HG03175 (cell line): ENCODE measurements around the gene CUX1.
"Not testable (repeated sequence)": the region's sequence is repeated elsewhere in the genome, so short reads cannot be mapped to it uniquely, and the experiment has no call there.

Experiments
- ATAC-seq: cut with Tn5 transposase; IDR thresholded peaks from one replicate; pipeline ENCODE4 v1.9.1; 2021; ENCODE audit warnings: mild to moderate bottlenecking, moderate library complexity; ENCODE audit not compliant: unreplicated experiment

Gene CUX1

DNA sequence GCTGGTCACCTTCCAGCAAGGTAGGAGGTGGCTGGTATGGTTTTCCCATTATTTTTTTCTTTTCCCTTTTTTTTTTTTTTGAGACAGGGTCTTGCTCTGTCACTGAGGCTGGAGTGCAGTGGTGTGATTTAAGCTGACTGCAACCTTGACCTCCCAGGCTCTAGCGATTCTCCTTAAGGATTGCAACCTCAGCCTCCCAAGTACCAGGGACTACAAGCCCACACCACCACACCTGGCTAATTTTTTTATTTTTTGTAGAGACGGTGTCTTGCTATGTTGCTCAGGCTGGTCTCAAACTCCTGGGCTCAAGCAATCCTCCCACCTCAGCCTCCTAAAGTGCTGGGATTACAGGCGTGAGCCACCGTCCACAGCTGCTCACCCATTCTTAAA is 24.7 kb upstream of the CUX1 start:
- ATAC-seq: not testable (repeated sequence)

- no peak for ATAC-seq
Observed at GRCh38 chr7:101795461-101795860, 22.0 kb upstream of the CUX1 start.

DNA sequence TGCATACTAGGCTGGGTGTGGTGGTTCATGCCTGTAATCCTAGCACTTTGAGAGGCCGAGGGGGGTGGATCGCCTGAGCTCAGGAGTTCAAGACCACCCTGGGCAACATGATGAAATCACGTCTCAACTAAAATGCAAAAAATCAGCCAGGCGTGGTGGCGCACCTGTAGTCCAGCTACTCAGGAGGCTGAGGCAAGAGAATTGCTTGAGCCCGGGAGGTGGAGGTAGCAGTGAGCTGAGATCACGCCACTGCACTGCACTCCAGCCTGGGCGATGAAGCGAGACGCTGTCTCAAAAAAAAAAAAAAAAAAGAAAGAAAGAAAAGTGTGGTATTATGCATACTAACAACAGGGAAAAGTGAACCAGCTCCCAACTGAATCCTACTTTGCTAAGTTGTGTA is 19.3 kb upstream of the CUX1 start:
- ATAC-seq: not testable (repeated sequence)

- ATAC-seq: no peak
Observed at GRCh38 chr7:101803203-101804087, 14.0 kb upstream of the CUX1 start.

GRCh38 chr7:101804088-101804963 is 13.1 kb upstream of the CUX1 start:
- ATAC-seq: no peak

DNA sequence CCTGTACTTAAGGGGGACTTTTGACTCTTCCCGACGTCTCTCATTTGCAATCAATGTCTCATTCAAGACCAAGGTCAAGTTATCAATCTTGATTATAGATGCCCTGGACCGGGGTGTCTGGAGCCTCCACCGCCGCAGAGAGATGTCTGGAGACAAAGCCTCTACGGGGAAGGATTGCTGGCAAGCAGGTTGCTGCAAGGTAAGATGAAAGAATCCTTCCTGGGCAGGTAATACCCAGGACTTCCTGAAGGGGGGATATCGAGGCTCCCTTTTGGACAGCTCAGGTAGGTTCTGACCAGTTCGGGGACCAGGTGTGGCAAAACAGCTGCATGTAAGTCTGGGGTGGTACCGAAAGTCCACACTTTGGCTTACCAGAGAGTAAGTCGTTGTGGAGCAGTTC is 12.5 kb upstream of the CUX1 start:
- ATAC-seq: no peak

DNA sequence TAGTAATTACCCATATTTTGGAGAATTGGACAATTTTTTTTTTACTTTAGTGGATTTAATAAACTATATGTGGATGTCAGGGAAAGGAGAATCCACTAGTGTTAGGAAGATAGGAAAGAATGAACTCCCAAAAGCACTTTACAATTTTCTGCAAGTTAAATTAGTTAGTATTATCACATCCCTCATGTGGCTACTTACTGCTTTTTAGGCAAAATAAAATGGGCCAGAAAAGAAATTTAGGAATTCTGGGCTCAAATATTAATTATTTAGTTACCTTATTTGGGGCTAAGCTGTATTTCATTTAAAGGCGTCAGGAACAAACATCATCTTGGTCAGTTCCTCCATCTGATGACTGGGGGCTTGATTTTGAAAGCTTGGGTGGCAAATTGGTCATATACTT is 4.8 kb upstream of the CUX1 start:
- ATAC-seq: no peak

GRCh38 chr7:101813402-101814019 is 3.9 kb upstream of the CUX1 start:
- ATAC-seq: no peak

- ATAC-seq: no peak
Observed at GRCh38 chr7:101814081-101814990, 3.1 kb upstream of the CUX1 start.

DNA sequence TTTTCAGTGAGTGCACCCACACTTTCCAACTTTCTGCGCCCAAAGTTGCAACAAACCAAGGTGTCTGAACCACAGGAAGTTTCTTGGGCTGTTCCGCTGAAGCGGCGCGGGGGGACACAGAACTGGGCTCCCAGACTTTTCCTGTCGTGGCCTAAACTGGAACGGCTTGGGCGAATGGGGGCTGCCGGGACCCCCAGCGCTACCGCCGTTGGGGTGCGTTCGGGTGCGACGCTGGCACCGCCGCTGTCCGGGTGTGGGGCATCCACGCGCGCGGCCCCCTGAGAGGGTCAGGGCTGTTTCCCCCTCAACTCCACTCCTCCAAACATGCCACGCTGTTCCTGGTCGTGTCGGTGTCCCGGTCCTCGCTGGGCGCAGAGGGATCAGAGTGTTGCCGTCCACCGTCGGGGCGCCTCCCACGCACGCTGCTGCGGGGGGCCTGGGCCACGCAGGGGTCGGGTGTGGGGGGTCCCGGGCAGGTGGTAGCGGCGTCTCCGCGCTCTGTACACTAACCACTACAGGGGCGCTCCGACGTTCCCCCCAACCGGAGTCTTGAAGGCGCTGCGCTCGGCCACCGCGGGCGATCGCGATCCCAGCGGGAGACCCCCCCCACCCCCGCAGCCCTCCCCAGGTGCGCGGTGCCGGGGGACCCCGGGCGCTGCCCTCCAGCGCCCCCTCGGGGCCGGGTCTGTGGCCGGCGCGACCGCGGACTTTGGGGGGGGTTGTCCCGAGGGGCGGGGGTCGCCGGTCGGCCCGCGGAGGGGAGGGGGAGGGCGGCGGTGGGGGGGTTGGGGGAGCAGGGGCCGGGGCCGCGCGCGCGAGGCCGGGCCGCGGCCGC is 2.2 kb upstream of the CUX1 start:
- ATAC-seq: peak; percentile 45

DNA sequence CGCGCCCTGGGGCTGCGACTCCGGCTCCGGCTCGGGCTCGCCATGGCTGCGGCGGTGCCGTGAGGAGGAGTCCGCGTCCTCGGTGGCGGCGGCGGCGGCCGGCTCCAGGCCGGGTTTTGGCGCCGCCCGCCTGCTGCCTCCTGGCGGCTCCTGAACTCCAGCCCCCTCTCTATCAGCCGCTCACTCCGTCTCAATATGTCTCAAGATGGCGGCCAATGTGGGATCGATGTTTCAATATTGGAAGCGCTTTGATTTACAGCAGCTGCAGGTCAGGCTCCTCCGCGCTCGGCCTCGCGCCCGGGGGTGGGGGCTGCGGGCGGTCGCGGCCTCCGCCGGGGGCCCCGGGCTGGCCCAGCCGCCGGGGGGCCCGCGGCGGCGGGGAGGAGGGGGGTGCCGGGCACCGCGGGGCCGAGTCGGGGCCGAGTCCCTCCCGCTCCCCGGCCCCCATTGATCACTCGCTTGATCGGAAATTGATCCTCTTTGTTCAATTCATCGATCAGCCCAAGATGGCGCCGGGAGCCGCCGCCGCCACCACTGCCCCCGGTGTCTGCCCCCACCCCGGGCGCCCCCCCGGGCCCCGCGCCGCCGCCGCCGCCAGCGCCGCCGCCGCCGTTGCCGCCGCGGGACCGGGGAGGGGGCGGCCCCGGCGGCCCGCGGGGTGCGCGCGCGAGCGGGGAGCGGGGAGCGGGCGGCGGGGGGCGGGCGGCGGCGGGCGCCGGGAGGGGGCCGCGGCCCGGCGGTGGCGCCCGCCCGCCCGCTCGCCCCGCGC is 1.4 kb upstream of the CUX1 start:
- ATAC-seq: peak; percentile 60

- ATAC-seq: no peak
Observed at GRCh38 chr7:101816595-101817470, 593 bp upstream of the CUX1 start.

GRCh38 chr7:101818287-101819071 is 1.1 kb downstream of the CUX1 start:
- no peak for ATAC-seq

GRCh38 chr7:101819183-101819582 is 1.8 kb downstream of the CUX1 start:
- ATAC-seq: no peak

- no peak for ATAC-seq
Observed at GRCh38 chr7:101819913-101820522, 2.6 kb downstream of the CUX1 start.

DNA sequence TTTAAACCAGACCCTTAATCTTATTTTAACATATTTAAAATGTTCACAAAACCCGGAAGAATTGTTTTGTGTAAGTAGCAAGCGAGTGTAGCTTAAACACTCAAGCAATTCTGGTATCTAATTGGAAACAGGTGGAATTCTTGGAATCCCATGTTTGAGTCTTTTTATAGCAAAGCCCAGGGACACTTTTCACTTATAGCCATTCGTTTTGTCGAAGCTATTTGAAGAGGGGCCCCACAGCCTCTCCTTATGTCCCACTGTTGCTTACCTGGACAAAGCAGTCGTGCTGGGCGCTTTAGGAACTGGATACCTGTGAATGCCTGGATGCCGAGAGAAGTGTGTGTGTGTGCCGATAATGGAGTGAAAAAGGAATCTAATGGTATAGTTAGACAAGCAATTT is 3.3 kb downstream of the CUX1 start:
- no peak for ATAC-seq

DNA sequence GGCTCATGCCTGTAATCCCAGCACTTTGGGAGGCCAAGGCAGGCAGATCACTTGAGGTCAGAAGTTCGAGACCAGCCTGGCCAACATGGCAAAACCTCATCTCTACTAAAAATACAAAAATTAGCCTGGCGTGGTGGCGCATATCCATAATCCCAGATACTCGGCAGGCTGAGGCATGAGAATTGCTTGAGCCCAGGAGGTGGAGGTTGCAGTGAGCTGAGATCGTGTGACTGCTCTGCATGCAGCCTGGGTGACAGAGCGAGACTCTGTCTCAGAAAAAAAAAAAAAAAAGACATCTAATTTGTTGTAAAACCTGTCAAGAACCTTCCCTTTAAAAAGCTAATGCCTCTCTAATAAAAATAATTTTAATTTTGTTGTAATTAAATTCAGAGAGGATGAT is 5.2 kb downstream of the CUX1 start:
- not testable (repeated sequence) for ATAC-seq
